Stimulated activated CD8-positive, alpha-beta memory T cell treated with anti-CD3 and anti-CD28 coated beads, Interleukin-2, amount 100 ng/mL, for 1 hour (primary cell): ENCODE results near the gene DNAJC1.
A peak's percentile ranks its signal among the peaks of the same experiment; 100 is the strongest.

Experiments
- DNase-seq, 2 donors: peaks; one replicate each; pipeline ENCODE4 v3.0.0-alpha.2; 2020; ENCODE audit warnings: low read depth in 2 of 2

The DNAJC1 gene

GRCh38 chr10:22010539-22010938 lies 7.0 kb upstream of the DNAJC1 start:
- DNase-seq, result no peak

- no peak for DNase-seq
Observed at GRCh38 chr10:22006379-22006884, 2.9 kb upstream of the DNAJC1 start.

- DNase-seq, result no peak
Observed at GRCh38 chr10:22005763-22006162, 2.2 kb upstream of the DNAJC1 start.

GRCh38 chr10:22003964-22004281 lies 393 bp upstream of the DNAJC1 start:
- no peak for DNase-seq

- DNase-seq, result peak in 1 of 2 donors; percentile 4
Observed at GRCh38 chr10:22002591-22003176, 846 bp downstream of the DNAJC1 start.

- DNase-seq, result no peak
Observed at GRCh38 chr10:21995557-21995956, 8.0 kb downstream of the DNAJC1 start.

GRCh38 chr10:21993360-21994001 lies 10.0 kb downstream of the DNAJC1 start:
- DNase-seq, result no peak

GRCh38 chr10:21991785-21992184 lies 11.7 kb downstream of the DNAJC1 start:
- no peak for DNase-seq

- DNase-seq, result no peak
Observed at GRCh38 chr10:21990449-21990848, 13.1 kb downstream of the DNAJC1 start.

- DNase-seq, result peak in 1 of 2 donors; percentile 6
Observed at GRCh38 chr10:21989453-21990154, 13.9 kb downstream of the DNAJC1 start.

GRCh38 chr10:21985541-21985940 lies 18.0 kb downstream of the DNAJC1 start:
- no peak for DNase-seq

- DNase-seq, result no peak
Observed at GRCh38 chr10:21981118-21981517, 22.4 kb downstream of the DNAJC1 start.

GRCh38 chr10:21980691-21981090 lies 22.8 kb downstream of the DNAJC1 start:
- DNase-seq, result no peak

- DNase-seq, result no peak
Observed at GRCh38 chr10:21978191-21978862, 25.2 kb downstream of the DNAJC1 start.

GRCh38 chr10:21976739-21977138 lies 26.8 kb downstream of the DNAJC1 start:
- no peak for DNase-seq

- no peak for DNase-seq
Observed at GRCh38 chr10:21976280-21976679, 27.2 kb downstream of the DNAJC1 start.

- DNase-seq, result no peak
Observed at GRCh38 chr10:21975378-21975990, 28.0 kb downstream of the DNAJC1 start.

- no peak for DNase-seq
Observed at GRCh38 chr10:21972584-21972983, 30.9 kb downstream of the DNAJC1 start.

GRCh38 chr10:21969326-21970287 lies 33.9 kb downstream of the DNAJC1 start:
- no peak for DNase-seq

GRCh38 chr10:21964983-21965665 lies 38.4 kb downstream of the DNAJC1 start:
- no peak for DNase-seq
